Endothelial cell (in vitro differentiated cells): ENCODE measurements around the gene LCP1. TPM values are rescaled to one million over a fixed set of nuclear protein-coding genes. Genes with fewer than 3 reads are reported as not detected.

Source experiments
- DNase-seq: peaks from one replicate; pipeline ENCODE4 v3.0.0; 2021; ENCODE audit warnings: low spot score
- H3K27ac Mint-ChIP-seq: one replicate; pipeline ENCODE4 v1.8.0; 2021; ENCODE audit warnings: mixed read lengths, inconsistent platforms; ENCODE audit not compliant: unreplicated experiment
- H3K27me3 Mint-ChIP-seq: one replicate; pipeline ENCODE4 v1.8.0; 2021; ENCODE audit warnings: mild to moderate bottlenecking, moderate library complexity, mixed read lengths, inconsistent platforms; ENCODE audit not compliant: unreplicated experiment
- H3K36me3 Mint-ChIP-seq: one replicate; pipeline ENCODE4 v1.8.0; 2021; ENCODE audit warnings: mild to moderate bottlenecking, low read depth, mixed read lengths, inconsistent platforms; ENCODE audit not compliant: unreplicated experiment
- H3K4me1 Mint-ChIP-seq: one replicate; pipeline ENCODE4 v1.8.0; 2021; ENCODE audit warnings: mild to moderate bottlenecking, mixed read lengths, inconsistent platforms; ENCODE audit not compliant: unreplicated experiment
- H3K4me3 Mint-ChIP-seq: one replicate; pipeline ENCODE4 v1.8.0; 2021; ENCODE audit warnings: mild to moderate bottlenecking, mixed read lengths, inconsistent platforms; ENCODE audit not compliant: unreplicated experiment
- H3K9me3 Mint-ChIP-seq: one replicate; pipeline ENCODE4 v1.8.0; 2021; ENCODE audit warnings: mixed read lengths, inconsistent platforms; ENCODE audit not compliant: unreplicated experiment
- CTCF ChIP-seq: fragments of 200-600 bp; sonication (generic); IDR thresholded peaks from one replicate; pipeline ENCODE4 v1.5.0; 2021; ENCODE audit warnings: antibody characterized with exemption; ENCODE audit not compliant: unreplicated experiment
- total RNA-seq: library from RNA; stranded (reverse); fragmentation: NEBNext Ultra II Directional; extraction: Animal tissue kit (Norgen Biotek cat#: 25700); gene quantifications from one replicate; pipeline ENCODE4 v1.2.1, GENCODE V29; 2021; ENCODE audit not compliant: unreplicated experiment

The LCP1 gene
- total RNA-seq, 1 donor from 2014 or later, result 11.9 TPM

- peaks cover 1% of the 10 kb centered on the region for H3K27me3 Mint-ChIP-seq
- H3K9me3 Mint-ChIP-seq, result no peaks in the 10 kb centered on the region
- no peaks in the 10 kb centered on the region for H3K36me3 Mint-ChIP-seq
- H3K4me3 Mint-ChIP-seq, result no peak overlapping the region
- no peak for TF ChIP-seq CTCF
- peaks cover 33% of the 10 kb centered on the region for H3K4me1 Mint-ChIP-seq
- H3K27ac Mint-ChIP-seq, result no peak overlapping the region
- DNase-seq, result no peak
Observed at GRCh38 chr13:46176756-46177155, 5.2 kb downstream of the LCP1 start.

GRCh38 chr13:46173656-46174055 lies 8.3 kb downstream of the LCP1 start:
- H3K9me3 Mint-ChIP-seq, result no peaks in the 10 kb centered on the region
- TF ChIP-seq CTCF, result no peak
- H3K27me3 Mint-ChIP-seq, result no peaks in the 10 kb centered on the region
- DNase-seq, result no peak
- no peak overlapping the region for H3K4me3 Mint-ChIP-seq
- H3K27ac Mint-ChIP-seq, result no peak overlapping the region
- peaks cover 47% of the 10 kb centered on the region for H3K4me1 Mint-ChIP-seq
- no peaks in the 10 kb centered on the region for H3K36me3 Mint-ChIP-seq

GRCh38 chr13:46172531-46172991 lies 9.4 kb downstream of the LCP1 start:
- no peak overlapping the region for H3K27ac Mint-ChIP-seq
- no peak overlapping the region for H3K4me3 Mint-ChIP-seq

GRCh38 chr13:46171739-46172138 lies 10.2 kb downstream of the LCP1 start:
- no peak for TF ChIP-seq CTCF
- no peak overlapping the region for H3K27ac Mint-ChIP-seq
- H3K36me3 Mint-ChIP-seq, result no peaks in the 10 kb centered on the region

More at GRCh38 chr13:46172531-46172991, 9.4 kb downstream of the LCP1 start:
- Mint-ChIP-seq H3K27me3 (no peaks in the 10 kb centered on the region), H3K4me1 (peaks cover 39% of the 10 kb centered on the region), H3K36me3 (no peaks in the 10 kb centered on the region), H3K9me3 (no peaks in the 10 kb centered on the region)
- DNase-seq, result no peak
- TF ChIP-seq CTCF, result no peak

GRCh38 chr13:46171217-46171616 lies 10.8 kb downstream of the LCP1 start:
- no peak for DNase-seq
- peaks cover 38% of the 10 kb centered on the region for H3K4me1 Mint-ChIP-seq
- H3K9me3 Mint-ChIP-seq, result no peaks in the 10 kb centered on the region
- no peak overlapping the region for H3K27ac Mint-ChIP-seq
- H3K4me3 Mint-ChIP-seq, result no peak overlapping the region
- TF ChIP-seq CTCF, result no peak
- no peaks in the 10 kb centered on the region for H3K36me3 Mint-ChIP-seq
- no peaks in the 10 kb centered on the region for H3K27me3 Mint-ChIP-seq

More at GRCh38 chr13:46171739-46172138, 10.2 kb downstream of the LCP1 start:
- DNase-seq, result no peak
- peaks cover 38% of the 10 kb centered on the region for H3K4me1 Mint-ChIP-seq
- H3K9me3 Mint-ChIP-seq, result no peaks in the 10 kb centered on the region
- H3K27me3 Mint-ChIP-seq, result no peaks in the 10 kb centered on the region
- H3K4me3 Mint-ChIP-seq, result no peak overlapping the region
